AG09319 (cell line): ENCODE measurements around the gene KRT71.

ENCODE experiments used
- DNase-seq: peaks from one replicate; pipeline ENCODE4 v3.0.0-alpha.2; 2010; ENCODE audit warnings: low read depth; ENCODE audit errors: extremely low read depth
- CTCF ChIP-seq: IDR thresholded peaks from 2 replicates; pipeline ENCODE4 v1.5.1; 2011; ENCODE audit warnings: low read depth, mild to moderate bottlenecking, inconsistent platforms, low read length, moderate library complexity

KRT71 gene

DNA sequence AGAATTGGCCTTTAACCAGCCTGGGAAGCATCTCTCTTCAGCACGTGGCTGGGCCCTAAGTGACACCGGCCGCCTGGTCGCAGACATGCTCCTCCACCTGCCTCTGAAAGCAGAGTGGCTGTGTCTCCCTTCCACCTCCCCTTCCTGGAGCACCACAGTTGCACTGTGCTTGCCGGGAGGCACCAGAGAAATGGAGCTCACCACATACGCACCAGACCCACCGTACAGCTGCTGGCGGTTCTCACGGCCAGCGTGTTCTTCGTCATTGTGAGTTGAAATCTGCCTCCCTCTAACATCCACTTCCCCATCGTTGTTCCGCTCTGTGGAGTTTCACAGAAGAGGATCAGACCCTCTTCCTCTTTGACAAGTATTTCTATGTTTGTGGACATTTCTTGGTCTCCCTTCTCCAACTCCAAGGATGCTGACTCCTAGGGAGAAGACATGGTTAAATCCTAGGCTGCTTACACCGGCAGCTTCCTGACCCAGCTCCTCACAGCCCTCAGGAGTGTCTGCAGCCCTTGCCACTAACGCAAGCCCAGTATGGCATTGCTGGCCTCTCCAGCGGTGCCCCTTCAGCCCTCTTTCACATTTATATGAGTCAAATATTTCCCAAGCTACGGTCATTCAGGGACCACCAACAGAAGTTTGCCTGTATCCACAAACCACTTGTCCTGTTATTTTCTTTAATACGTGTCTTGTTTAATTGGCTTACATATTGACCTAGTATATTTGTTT is 21.2 kb downstream of the KRT71 start:
- no peak for DNase-seq
- no peak for TF ChIP-seq CTCF

DNA sequence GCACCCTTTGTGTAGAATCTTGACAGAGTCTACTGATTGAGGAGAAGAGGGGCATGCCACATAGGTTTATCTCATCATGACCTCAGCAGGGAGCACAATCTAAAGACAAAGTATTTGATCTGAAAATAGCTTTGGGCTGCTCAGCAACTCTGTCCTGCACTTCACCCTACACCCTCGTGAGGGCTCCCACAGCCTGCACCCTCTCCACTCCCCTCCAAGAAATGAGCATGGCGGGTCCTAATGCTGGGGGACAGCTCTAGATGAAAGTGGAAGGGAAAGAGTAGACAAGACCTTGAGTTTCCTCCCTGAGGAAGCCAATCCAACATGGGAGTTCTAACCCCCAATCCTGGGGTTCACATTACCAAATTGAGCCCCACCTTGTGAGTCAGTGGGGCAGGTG is 22.0 kb downstream of the KRT71 start:
- TF ChIP-seq CTCF, result no peak

DNA sequence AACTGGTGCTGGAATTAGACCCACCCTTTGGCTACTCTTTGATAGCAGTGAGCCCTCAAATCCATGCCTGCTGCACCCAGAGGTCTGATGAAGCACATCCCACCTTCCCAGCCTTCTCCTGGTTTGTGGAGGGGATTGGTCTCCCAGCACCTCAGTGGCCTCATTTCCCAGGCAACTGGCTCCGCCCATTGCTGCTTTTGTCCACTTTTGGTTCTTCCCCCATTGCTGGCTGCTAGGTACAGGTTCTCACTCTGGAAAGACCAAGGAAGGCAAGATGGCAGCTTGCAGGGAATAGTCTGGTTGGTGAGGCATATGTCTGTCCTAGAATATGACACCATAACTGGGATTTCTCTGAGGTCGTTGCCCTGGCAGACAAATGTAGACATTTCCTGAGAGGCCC is 22.6 kb downstream of the KRT71 start:
- TF ChIP-seq CTCF, result no peak
- no peak for DNase-seq

More for the DNA sequence above, 22.0 kb downstream of the KRT71 start:
- no peak for DNase-seq

DNA sequence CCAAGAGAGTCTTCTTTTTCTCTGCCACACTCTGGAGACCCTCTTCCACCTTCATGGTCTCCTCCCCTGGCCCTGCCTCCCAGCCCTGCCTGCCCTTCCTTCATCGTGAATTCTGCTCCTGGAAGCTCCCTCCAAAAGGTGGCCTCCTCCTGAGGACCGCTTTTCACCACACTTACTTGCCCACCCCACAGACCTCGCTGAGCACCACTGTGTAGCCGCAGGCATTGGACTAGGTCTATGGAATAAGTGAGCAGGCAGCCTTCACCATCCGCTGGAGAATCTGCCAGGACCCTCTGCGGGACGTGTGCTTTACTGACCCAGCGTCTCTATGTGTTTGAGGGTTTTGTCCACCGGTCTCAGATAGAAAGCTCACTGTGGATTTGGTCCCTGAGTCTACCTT is 23.1 kb downstream of the KRT71 start:
- no peak for TF ChIP-seq CTCF
- no peak for DNase-seq

DNA sequence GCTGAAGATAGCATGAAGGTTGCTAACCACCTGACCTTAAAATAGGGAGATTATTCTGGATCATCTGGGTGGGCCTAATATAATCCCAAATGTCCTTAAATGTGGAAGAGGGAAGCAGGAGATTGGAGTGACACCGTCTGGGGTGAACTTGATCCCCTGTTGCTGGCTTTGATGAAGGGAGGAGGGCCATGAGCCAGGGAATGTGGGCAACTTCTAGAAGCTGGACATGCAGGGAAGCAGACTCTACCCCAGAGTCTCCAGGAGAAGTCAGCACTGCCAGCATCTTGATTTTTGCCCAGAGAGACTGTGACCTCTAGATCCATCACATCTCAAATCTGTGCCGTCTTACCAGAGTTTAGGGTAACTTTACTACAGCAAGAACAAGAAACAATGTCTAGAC is 23.5 kb downstream of the KRT71 start:
- DNase-seq, result no peak
- TF ChIP-seq CTCF, result no peak

DNA sequence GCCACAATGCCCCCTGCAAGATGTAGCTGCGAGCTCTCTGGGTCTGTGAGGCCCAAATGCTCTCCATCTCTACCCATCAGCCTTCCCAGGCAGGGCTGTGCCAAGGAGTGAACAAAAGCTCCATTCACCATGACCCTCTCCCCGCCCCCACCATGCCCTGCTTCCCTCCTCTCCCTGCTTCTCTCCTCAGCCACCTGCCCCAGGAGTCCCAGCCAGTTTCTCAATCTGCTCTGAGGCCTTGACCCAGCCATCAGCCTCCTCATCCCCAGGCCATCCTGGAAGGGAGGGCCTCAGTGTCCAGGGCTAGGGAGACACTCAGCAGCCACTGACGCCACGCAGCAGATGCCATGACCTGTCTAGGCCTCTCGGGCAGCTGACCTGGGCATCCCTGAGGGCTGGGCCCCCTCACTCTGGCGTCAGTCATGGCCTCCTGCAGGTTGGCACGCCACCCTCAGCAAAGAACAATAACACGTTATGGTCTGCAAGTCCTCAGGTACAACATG is 24.3 kb downstream of the KRT71 start:
- no peak for DNase-seq
- TF ChIP-seq CTCF, result no peak

GRCh38 chr12:52527121-52527800 is 25.7 kb downstream of the KRT71 start:
- DNase-seq, result no peak
- TF ChIP-seq CTCF, result no peak
